SK-N-MC (cell line): ENCODE results near the gene CCL7.

Experiments
- DNase-seq: peaks from one replicate; pipeline ENCODE4 v3.0.0-alpha.2; 2011; ENCODE audit warnings: low read depth, low spot score
- H3K27ac ChIP-seq: fragments of 200-600 bp; sonication (generic); 2 replicates; pipeline ENCODE4 v1.5.1; 2016; ENCODE audit warnings: mixed run types
- H3K36me3 ChIP-seq: fragments of 200-600 bp; sonication (generic); 2 replicates; pipeline ENCODE4 v1.6.1; 2017; ENCODE audit warnings: antibody characterized with exemption, low read length, mixed read lengths; ENCODE audit not compliant: insufficient read depth
- H3K4me3 ChIP-seq: fragments of 200-600 bp; sonication (generic); 2 replicates; pipeline ENCODE4 v1.5.1; 2016
- H3K9ac ChIP-seq: fragments of 200-600 bp; sonication (generic); 2 replicates; pipeline ENCODE4 v1.8.0; 2017; ENCODE audit warnings: mixed run types, mixed read lengths; ENCODE audit not compliant: insufficient read length
- H3K9me3 ChIP-seq: fragments of 200-600 bp; sonication (generic); 2 replicates; pipeline ENCODE4 v1.6.1; 2017; ENCODE audit warnings: low read depth, mild to moderate bottlenecking, antibody characterized with exemption, low read length, moderate library complexity, mixed read lengths
- EZH2 ChIP-seq: fragments of 200-600 bp; sonication (generic); IDR thresholded peaks from one replicate; pipeline ENCODE4 v1.6.1; 2017; ENCODE audit warnings: antibody characterized with exemption
- FOXP2 ChIP-seq: optimal IDR thresholded peaks from 2 replicates; pipeline ENCODE3; 2011; ENCODE audit warnings: mild to moderate bottlenecking, moderate library complexity; ENCODE audit not compliant: insufficient read depth; ENCODE audit errors: extremely low read length, control extremely low read depth
- POLR2AphosphoS5 ChIP-seq: IDR thresholded peaks from 2 replicates; pipeline ENCODE4 v1.6.1; 2012; ENCODE audit warnings: mild to moderate bottlenecking, low read depth, low read length, borderline replicate concordance

CCL7 gene

GRCh38 chr17:34305061-34305460 lies 35.0 kb downstream of the CCL7 start:
- TF ChIP-seq FOXP2 (no peak), EZH2 (no peak), POLR2AphosphoS5 (no peak)
- DNase-seq = no peak
- no peak overlapping the region for H3K9ac ChIP-seq
- no peak overlapping the region for H3K4me3 ChIP-seq
- no peaks in the 10 kb centered on the region for H3K9me3 ChIP-seq
- H3K36me3 ChIP-seq = no peaks in the 10 kb centered on the region
- no peak overlapping the region for H3K27ac ChIP-seq

GRCh38 chr17:34305606-34306005 lies 35.6 kb downstream of the CCL7 start:
- H3K9me3 ChIP-seq = no peaks in the 10 kb centered on the region
- H3K36me3 ChIP-seq = no peaks in the 10 kb centered on the region
- no peak overlapping the region for H3K27ac ChIP-seq
- TF ChIP-seq EZH2 (no peak), POLR2AphosphoS5 (no peak), FOXP2 (no peak)
- no peak overlapping the region for H3K9ac ChIP-seq
- no peak overlapping the region for H3K4me3 ChIP-seq
- DNase-seq = no peak

DNA sequence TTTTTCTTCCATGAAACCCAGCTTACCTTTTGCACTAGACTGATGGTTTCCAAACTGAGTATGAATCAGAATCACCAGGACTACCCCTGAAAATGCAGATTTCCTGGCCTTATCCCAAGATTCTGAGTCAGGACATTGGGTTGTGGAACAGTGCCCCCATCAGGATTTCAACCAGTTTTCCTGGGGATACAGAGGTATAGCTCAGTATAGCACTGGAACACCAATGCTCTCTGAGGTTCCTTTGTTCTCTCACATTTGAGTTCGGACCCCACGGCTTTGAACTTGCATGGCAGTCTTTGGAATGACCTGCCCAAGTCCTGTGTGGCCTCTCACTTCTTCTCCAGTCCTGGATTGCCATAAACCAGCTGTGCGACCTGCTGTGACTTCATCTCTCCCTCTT lies 36.4 kb downstream of the CCL7 start:
- no peak overlapping the region for H3K9ac ChIP-seq
- DNase-seq = no peak
- TF ChIP-seq POLR2AphosphoS5 = no peak
- H3K27ac ChIP-seq = no peak overlapping the region
- H3K9me3 ChIP-seq = no peaks in the 10 kb centered on the region
- no peak overlapping the region for H3K4me3 ChIP-seq
- no peaks in the 10 kb centered on the region for H3K36me3 ChIP-seq

DNA sequence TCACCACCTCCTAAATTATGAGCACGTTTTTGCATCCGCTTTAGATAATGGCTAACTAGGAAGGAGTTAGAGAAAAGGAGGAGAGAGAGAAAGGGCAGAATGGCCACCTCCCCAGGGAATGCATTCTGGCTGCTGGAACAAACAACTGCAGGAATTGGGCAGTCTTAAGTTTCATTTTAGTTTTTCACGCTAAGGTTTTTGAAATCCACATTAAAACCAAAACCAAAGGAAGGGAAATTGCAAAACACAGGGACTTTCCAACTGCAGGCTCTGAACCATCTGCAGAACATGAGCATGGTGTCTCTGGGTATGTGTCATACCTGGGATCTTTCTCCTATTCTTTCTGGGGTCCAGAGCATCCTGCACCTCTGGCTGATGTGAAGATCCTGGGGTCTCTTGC lies 37.1 kb downstream of the CCL7 start:
- H3K27ac ChIP-seq = no peak overlapping the region
- TF ChIP-seq FOXP2 (no peak), POLR2AphosphoS5 (no peak), EZH2 (no peak)
- no peak overlapping the region for H3K9ac ChIP-seq
- H3K4me3 ChIP-seq = no peak overlapping the region
- no peaks in the 10 kb centered on the region for H3K36me3 ChIP-seq
- no peak for DNase-seq
- no peaks in the 10 kb centered on the region for H3K9me3 ChIP-seq

- no peak for DNase-seq
- H3K36me3 ChIP-seq = no peaks in the 10 kb centered on the region
- no peak for TF ChIP-seq EZH2
- no peak for TF ChIP-seq FOXP2
- TF ChIP-seq POLR2AphosphoS5 = no peak
These were observed 38.4 kb downstream of the CCL7 start for GRCh38 chr17:34308371-34308770.

DNA sequence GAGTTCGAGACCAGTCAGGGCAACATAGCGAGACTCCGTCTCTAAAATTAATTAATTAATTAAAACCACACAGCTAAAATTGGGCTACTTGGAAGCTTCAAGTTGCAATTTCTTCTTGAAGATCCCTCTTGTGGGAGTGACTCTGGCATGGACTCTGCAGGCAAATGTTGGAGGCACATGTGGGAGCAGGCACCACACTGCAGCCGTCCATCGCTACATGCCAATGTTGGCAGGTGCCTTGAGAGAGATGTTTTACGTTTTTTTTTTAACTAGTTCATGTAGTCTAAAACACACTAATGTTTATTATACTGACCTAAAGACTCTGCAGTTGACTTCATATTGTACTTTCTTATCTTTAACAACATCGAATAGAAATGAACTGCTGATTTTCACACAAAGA lies 41.3 kb downstream of the CCL7 start:
- Histone ChIP-seq H3K27ac (no peak overlapping the region), H3K4me3 (no peak overlapping the region), H3K36me3 (no peaks in the 10 kb centered on the region), H3K9me3 (no peaks in the 10 kb centered on the region), H3K9ac (no peak overlapping the region)
- no peak for TF ChIP-seq FOXP2
- no peak for TF ChIP-seq EZH2
- TF ChIP-seq POLR2AphosphoS5 = no peak
- DNase-seq = no peak

More at GRCh38 chr17:34308371-34308770, 38.4 kb downstream of the CCL7 start:
- no peak overlapping the region for H3K27ac ChIP-seq
- H3K9ac ChIP-seq = no peak overlapping the region
- no peaks in the 10 kb centered on the region for H3K9me3 ChIP-seq
- H3K4me3 ChIP-seq = no peak overlapping the region

DNA sequence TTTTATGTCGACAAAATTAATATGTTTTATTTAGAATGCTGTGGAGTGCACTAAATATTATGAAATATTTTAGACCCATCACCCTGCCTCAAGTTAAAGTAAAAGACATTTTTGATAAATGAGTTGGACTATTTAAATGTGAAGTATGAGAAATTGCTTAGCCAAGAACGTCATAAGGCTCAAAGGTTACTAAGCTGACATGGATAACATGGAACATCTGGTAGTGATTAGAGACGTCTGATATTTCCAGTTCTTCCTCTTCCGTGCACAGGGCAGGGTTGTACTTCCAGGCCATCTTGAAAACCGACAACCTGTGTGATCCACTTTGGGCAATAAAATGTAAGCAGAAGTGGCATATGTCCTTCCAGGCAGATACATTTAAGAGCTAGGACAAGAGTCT lies 42.1 kb downstream of the CCL7 start:
- no peak overlapping the region for H3K9ac ChIP-seq
- DNase-seq = no peak
- no peak overlapping the region for H3K27ac ChIP-seq
- TF ChIP-seq POLR2AphosphoS5 = no peak
- no peak for TF ChIP-seq EZH2
- TF ChIP-seq FOXP2 = no peak
- no peak overlapping the region for H3K4me3 ChIP-seq
- H3K9me3 ChIP-seq = no peaks in the 10 kb centered on the region
- H3K36me3 ChIP-seq = no peaks in the 10 kb centered on the region

DNA sequence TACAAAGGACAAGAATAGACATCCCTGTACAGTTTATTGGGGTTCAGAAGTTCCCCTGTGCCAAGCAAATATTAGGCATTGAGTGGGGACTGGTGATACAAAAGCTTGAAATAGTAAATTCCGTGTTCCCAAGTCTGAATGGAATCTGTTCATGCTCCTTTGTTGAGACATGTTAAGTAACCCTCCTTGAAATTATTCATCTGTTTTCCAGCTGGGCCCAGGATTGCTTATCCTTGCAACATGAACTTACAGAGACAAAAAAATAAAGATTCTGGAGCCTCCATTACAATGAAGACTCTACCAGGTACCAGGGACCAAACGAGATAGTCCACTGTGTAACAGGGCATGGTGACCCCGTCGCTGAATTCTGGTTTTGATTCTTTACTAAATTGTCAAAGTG lies 43.1 kb downstream of the CCL7 start:
- no peaks in the 10 kb centered on the region for H3K9me3 ChIP-seq
- no peaks in the 10 kb centered on the region for H3K36me3 ChIP-seq
- H3K9ac ChIP-seq = no peak overlapping the region
- no peak overlapping the region for H3K4me3 ChIP-seq
- no peak for TF ChIP-seq POLR2AphosphoS5
- TF ChIP-seq FOXP2 = no peak
- no peak for TF ChIP-seq EZH2
- H3K27ac ChIP-seq = no peak overlapping the region
- no peak for DNase-seq

- Histone ChIP-seq H3K36me3 (no peaks in the 10 kb centered on the region), H3K27ac (no peak overlapping the region), H3K9ac (no peak overlapping the region), H3K9me3 (no peaks in the 10 kb centered on the region), H3K4me3 (no peak overlapping the region)
- no peak for DNase-seq
- no peak for TF ChIP-seq POLR2AphosphoS5
- TF ChIP-seq EZH2 = no peak
- no peak for TF ChIP-seq FOXP2
These were observed 44.3 kb downstream of the CCL7 start for GRCh38 chr17:34314279-34314678.

DNA sequence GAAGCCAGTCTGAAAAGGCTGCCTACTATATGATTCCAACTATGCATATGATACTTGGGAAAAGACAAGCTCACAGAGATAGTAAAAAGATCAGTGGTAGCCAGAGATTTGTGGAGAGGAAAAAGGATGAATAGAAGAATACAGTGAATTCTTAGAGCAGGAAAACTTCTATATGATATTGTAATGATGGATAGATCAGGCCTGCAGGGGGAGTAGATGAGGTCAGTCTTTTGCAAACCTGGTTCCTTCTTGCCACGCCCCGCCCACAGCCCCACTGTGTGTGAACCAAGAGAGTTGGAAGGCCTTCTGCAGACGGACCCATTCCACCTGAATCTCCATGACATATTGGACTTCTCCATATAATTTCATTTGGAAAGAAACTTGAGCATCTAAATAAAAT lies 48.5 kb downstream of the CCL7 start:
- DNase-seq = no peak
- no peak for TF ChIP-seq POLR2AphosphoS5
- no peak for TF ChIP-seq FOXP2
- TF ChIP-seq EZH2 = no peak
- no peaks in the 10 kb centered on the region for H3K36me3 ChIP-seq
- H3K27ac ChIP-seq = no peak overlapping the region
- H3K4me3 ChIP-seq = no peak overlapping the region
- H3K9me3 ChIP-seq = no peaks in the 10 kb centered on the region
- no peak overlapping the region for H3K9ac ChIP-seq
